ACC112 (cell line): ENCODE results near the gene SLC35E1.

Experiments
- H2AFZ ChIP-seq: fragments of 200-600 bp; sonication (generic); one replicate; pipeline ENCODE4 v1.6.0; 2017; ENCODE audit warnings: antibody characterized with exemption, low read length; ENCODE audit not compliant: unreplicated experiment
- H3K27ac ChIP-seq: fragments of 200-600 bp; sonication (generic); 2 replicates; pipeline ENCODE4 v1.5.1; 2014; ENCODE audit warnings: low read depth, mild to moderate bottlenecking, antibody characterized with exemption, low read length, moderate library complexity
- H3K27me3 ChIP-seq: fragments of 200-600 bp; sonication (generic); 2 replicates; pipeline ENCODE4 v1.6.1; 2014; ENCODE audit warnings: mild to moderate bottlenecking, antibody characterized with exemption, low read length, moderate library complexity, mixed read lengths; ENCODE audit not compliant: insufficient read depth
- H3K36me3 ChIP-seq: fragments of 200-600 bp; sonication (generic); 2 replicates; pipeline ENCODE4 v1.6.1; 2016; ENCODE audit warnings: mild to moderate bottlenecking, antibody characterized with exemption, low read length, moderate library complexity, mixed read lengths; ENCODE audit not compliant: insufficient read depth
- H3K4me1 ChIP-seq: fragments of 200-600 bp; sonication (generic); one replicate; pipeline ENCODE4 v1.6.1; 2016; ENCODE audit warnings: low read length, mixed read lengths; ENCODE audit not compliant: insufficient read depth, unreplicated experiment, control insufficient read depth
- H3K4me3 ChIP-seq: fragments of 200-600 bp; sonication (generic); 2 replicates; pipeline ENCODE4 v1.5.1; 2014; ENCODE audit warnings: mild to moderate bottlenecking, low read depth, low read length
- H3K79me2 ChIP-seq: fragments of 200-600 bp; sonication (generic); one replicate; pipeline ENCODE4 v1.6.0; 2016; ENCODE audit warnings: low read length; ENCODE audit not compliant: control insufficient read depth, unreplicated experiment, insufficient read depth

Gene SLC35E1

GRCh38 chr19:16531380-16531669 lies 40.9 kb downstream of the SLC35E1 start:
- Histone ChIP-seq H3K36me3 (0 out of 2 replicates have a peak, but pooled peaks cover 3% of the 10 kb centered on the region), H3K4me1 (no peaks in the 10 kb centered on the region), H3K27ac (no peak overlapping the region), H3K4me3 (no peak overlapping the region), H2AFZ (no peak overlapping the region), H3K79me2 (peaks cover 10% of the 10 kb centered on the region), H3K27me3 (no peaks in the 10 kb centered on the region)

GRCh38 chr19:16530540-16531379 lies 41.5 kb downstream of the SLC35E1 start:
- no peak overlapping the region for H2AFZ ChIP-seq
- H3K36me3 ChIP-seq, result 0 out of 2 replicates have a peak, but pooled peaks cover 3% of the 10 kb centered on the region
- peaks cover 4% of the 10 kb centered on the region for H3K79me2 ChIP-seq
- no peaks in the 10 kb centered on the region for H3K27me3 ChIP-seq
- H3K4me1 ChIP-seq, result no peaks in the 10 kb centered on the region
- H3K27ac ChIP-seq, result no peak overlapping the region
- no peak overlapping the region for H3K4me3 ChIP-seq

GRCh38 chr19:16529466-16530144 lies 42.6 kb downstream of the SLC35E1 start:
- Histone ChIP-seq H3K79me2 (no peaks in the 10 kb centered on the region), H3K27ac (no peak overlapping the region), H3K4me3 (no peak overlapping the region), H3K4me1 (no peaks in the 10 kb centered on the region), H3K27me3 (no peaks in the 10 kb centered on the region), H3K36me3 (0 out of 2 replicates have a peak, but pooled peaks cover 3% of the 10 kb centered on the region), H2AFZ (no peak overlapping the region)

- H3K27ac ChIP-seq, result no peak overlapping the region
- H3K27me3 ChIP-seq, result no peaks in the 10 kb centered on the region
- no peaks in the 10 kb centered on the region for H3K4me1 ChIP-seq
- H3K79me2 ChIP-seq, result no peaks in the 10 kb centered on the region
- no peak overlapping the region for H3K4me3 ChIP-seq
- H2AFZ ChIP-seq, result no peak overlapping the region
- 0 out of 2 replicates have a peak, but pooled peaks cover 3% of the 10 kb centered on the region for H3K36me3 ChIP-seq
Measured at GRCh38 chr19:16527971-16528521, 44.2 kb downstream of the SLC35E1 start.

GRCh38 chr19:16527334-16527935 lies 44.8 kb downstream of the SLC35E1 start:
- Histone ChIP-seq H2AFZ (no peak overlapping the region), H3K79me2 (no peaks in the 10 kb centered on the region), H3K27ac (no peak overlapping the region), H3K4me1 (no peaks in the 10 kb centered on the region), H3K4me3 (no peak overlapping the region), H3K27me3 (no peaks in the 10 kb centered on the region), H3K36me3 (0 out of 2 replicates have a peak, but pooled peaks cover 3% of the 10 kb centered on the region)

- Histone ChIP-seq H3K79me2 (no peaks in the 10 kb centered on the region), H3K27me3 (no peaks in the 10 kb centered on the region), H3K4me3 (no peak overlapping the region), H3K27ac (no peak overlapping the region), H2AFZ (no peak overlapping the region), H3K36me3 (0 out of 2 replicates have a peak, but pooled peaks cover 3% of the 10 kb centered on the region), H3K4me1 (no peaks in the 10 kb centered on the region)
Measured at GRCh38 chr19:16525751-16526481, 46.3 kb downstream of the SLC35E1 start.

GRCh38 chr19:16524991-16525734 lies 47.1 kb downstream of the SLC35E1 start:
- no peaks in the 10 kb centered on the region for H3K79me2 ChIP-seq
- no peak overlapping the region for H3K27ac ChIP-seq
- H2AFZ ChIP-seq, result no peak overlapping the region
- no peaks in the 10 kb centered on the region for H3K27me3 ChIP-seq
- H3K4me3 ChIP-seq, result no peak overlapping the region
- no peaks in the 10 kb centered on the region for H3K4me1 ChIP-seq
- 0 out of 2 replicates have a peak, but pooled peaks cover 3% of the 10 kb centered on the region for H3K36me3 ChIP-seq

GRCh38 chr19:16522559-16523377 lies 49.4 kb downstream of the SLC35E1 start:
- H3K4me1 ChIP-seq, result no peaks in the 10 kb centered on the region
- no peak overlapping the region for H3K4me3 ChIP-seq
- no peaks in the 10 kb centered on the region for H3K36me3 ChIP-seq
- H3K79me2 ChIP-seq, result no peaks in the 10 kb centered on the region
- no peaks in the 10 kb centered on the region for H3K27me3 ChIP-seq
- H2AFZ ChIP-seq, result no peak overlapping the region
- no peak overlapping the region for H3K27ac ChIP-seq

- no peaks in the 10 kb centered on the region for H3K4me1 ChIP-seq
- H3K79me2 ChIP-seq, result no peaks in the 10 kb centered on the region
- no peak overlapping the region for H3K27ac ChIP-seq
- H2AFZ ChIP-seq, result no peak overlapping the region
- H3K27me3 ChIP-seq, result no peaks in the 10 kb centered on the region
- no peaks in the 10 kb centered on the region for H3K36me3 ChIP-seq
- H3K4me3 ChIP-seq, result no peak overlapping the region
Measured at GRCh38 chr19:16521715-16522289, 50.4 kb downstream of the SLC35E1 start.
